Spleen (tissue), 7 donors: ENCODE measurements around the gene ARSH.

Source experiments
- POLR2A ChIP-seq, 3 donors: fragments of 450-650 bp; IDR thresholded peaks; one replicate each; pipeline ENCODE4 v1.5.1; 2017; ENCODE audit warnings: antibody characterized with exemption in 3 of 3, mild to moderate bottlenecking in 1 of 3
- TF ChIP-seq, protein P1 (sequence below), 11 experiments: fragments of 200-600 bp in 7 of 11; fragments of 450-650 bp in 4 of 11; sonication (generic) in 4 of 11; IDR thresholded peaks in 8 of 11; conservative IDR thresholded peaks in 3 of 11; 1 replicate in 7 of 11; 2 replicates in 4 of 11; pipeline versions ENCODE4 v1.4.0 to v1.8.0; 2016 to 2021; ENCODE audit warnings: antibody characterized with exemption in 11 of 11, inconsistent platforms in 4 of 11, mild to moderate bottlenecking in 1 of 11
- donor health status: DM: no; HTN: no; CAD: no; lungs with moderate emphysema.
- donor health status: DM: no; HTN: no; CAD: no.
- donor health status: DM: no; HTN: no; CAD: no.

DNA sequence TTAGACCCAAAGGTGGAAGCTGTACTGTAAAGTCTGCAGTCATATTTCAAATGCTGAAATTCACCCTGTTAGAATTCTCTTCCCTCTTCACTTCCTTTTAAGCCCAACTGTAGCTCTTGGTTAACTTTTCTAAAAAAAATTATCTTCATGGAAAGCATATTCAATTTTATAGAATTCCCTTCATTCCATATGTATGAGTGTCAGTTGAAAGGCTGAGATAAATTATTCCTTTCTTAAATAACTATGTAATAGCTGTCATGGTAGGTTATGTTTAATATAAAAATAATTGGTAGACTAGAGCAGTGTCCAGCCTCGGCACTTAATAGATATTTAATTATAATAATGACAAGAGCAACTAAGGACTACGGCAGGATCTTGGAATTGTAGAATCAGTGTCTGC, 16.8 kb upstream of the ARSH start:
- TF ChIP-seq, protein P1, sequence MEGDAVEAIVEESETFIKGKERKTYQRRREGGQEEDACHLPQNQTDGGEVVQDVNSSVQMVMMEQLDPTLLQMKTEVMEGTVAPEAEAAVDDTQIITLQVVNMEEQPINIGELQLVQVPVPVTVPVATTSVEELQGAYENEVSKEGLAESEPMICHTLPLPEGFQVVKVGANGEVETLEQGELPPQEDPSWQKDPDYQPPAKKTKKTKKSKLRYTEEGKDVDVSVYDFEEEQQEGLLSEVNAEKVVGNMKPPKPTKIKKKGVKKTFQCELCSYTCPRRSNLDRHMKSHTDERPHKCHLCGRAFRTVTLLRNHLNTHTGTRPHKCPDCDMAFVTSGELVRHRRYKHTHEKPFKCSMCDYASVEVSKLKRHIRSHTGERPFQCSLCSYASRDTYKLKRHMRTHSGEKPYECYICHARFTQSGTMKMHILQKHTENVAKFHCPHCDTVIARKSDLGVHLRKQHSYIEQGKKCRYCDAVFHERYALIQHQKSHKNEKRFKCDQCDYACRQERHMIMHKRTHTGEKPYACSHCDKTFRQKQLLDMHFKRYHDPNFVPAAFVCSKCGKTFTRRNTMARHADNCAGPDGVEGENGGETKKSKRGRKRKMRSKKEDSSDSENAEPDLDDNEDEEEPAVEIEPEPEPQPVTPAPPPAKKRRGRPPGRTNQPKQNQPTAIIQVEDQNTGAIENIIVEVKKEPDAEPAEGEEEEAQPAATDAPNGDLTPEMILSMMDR (IDR thresholded peaks at IDR 0.05 in 8 of 11, conservative IDR thresholded peaks at IDR 0.05 in 3 of 11): no peak
- TF ChIP-seq POLR2A (IDR thresholded peaks at IDR 0.05): no peak
